Fibroblast of skin of right quadriceps (primary cell): ENCODE measurements around the gene DPEP2.
"Not testable (repeated sequence)": the region's sequence is repeated elsewhere in the genome, so short reads cannot be mapped to it uniquely, and the experiment has no call there.

Experiments
- DNase-seq: peaks from one replicate; pipeline ENCODE4 v3.0.0-alpha.2; 2013

Gene DPEP2

GRCh38 chr16:68003031-68003430 is 3.7 kb upstream of the DPEP2 start:
- peak; percentile 38 for DNase-seq

- no peak for DNase-seq
Measured at GRCh38 chr16:68000450-68000849, 1.2 kb upstream of the DPEP2 start.

GRCh38 chr16:67999985-68000384 is 701 bp upstream of the DPEP2 start:
- DNase-seq = no peak

- not testable (repeated sequence) for DNase-seq
Measured at GRCh38 chr16:67998231-67998778, 979 bp downstream of the DPEP2 start.

GRCh38 chr16:67996666-67997065 is 2.6 kb downstream of the DPEP2 start:
- DNase-seq = no peak

- no peak for DNase-seq
Measured at GRCh38 chr16:67995423-67995822, 3.9 kb downstream of the DPEP2 start.

GRCh38 chr16:67994040-67994408 is 5.3 kb downstream of the DPEP2 start:
- DNase-seq = not testable (repeated sequence)

GRCh38 chr16:67993207-67994039 is 5.9 kb downstream of the DPEP2 start:
- peak; percentile 67 for DNase-seq

GRCh38 chr16:67992661-67993206 is 6.5 kb downstream of the DPEP2 start:
- no peak for DNase-seq

- DNase-seq = no peak
Measured at GRCh38 chr16:67990018-67990386, 9.3 kb downstream of the DPEP2 start.

- DNase-seq = no peak
Measured at GRCh38 chr16:67989322-67990017, 9.8 kb downstream of the DPEP2 start.

GRCh38 chr16:67988675-67989074 is 10.6 kb downstream of the DPEP2 start:
- DNase-seq = no peak

- no peak for DNase-seq
Measured at GRCh38 chr16:67987460-67988160, 11.7 kb downstream of the DPEP2 start.

- DNase-seq = no peak
Measured at GRCh38 chr16:67986949-67987348, 12.3 kb downstream of the DPEP2 start.

- no peak for DNase-seq
Measured at GRCh38 chr16:67982011-67982696, 17.1 kb downstream of the DPEP2 start.

GRCh38 chr16:67979955-67980678 is 19.2 kb downstream of the DPEP2 start, which contains the start of gene DPEP3:
TSS of gene DPEP3 (minus strand) at chr16:67980499. CDS start at chr16:67980380, 119 bp downstream.
- DNase-seq = no peak

- no peak for DNase-seq
Measured at GRCh38 chr16:67977469-67978227, 21.6 kb downstream of the DPEP2 start.

GRCh38 chr16:67977005-67977404 is 22.3 kb downstream of the DPEP2 start:
- DNase-seq = no peak

- no peak for DNase-seq
Measured at GRCh38 chr16:67976205-67976604, 23.1 kb downstream of the DPEP2 start.

- DNase-seq = no peak
Measured at GRCh38 chr16:67975321-67976105, 23.8 kb downstream of the DPEP2 start.
